Cardiac fibroblast (primary cell): ENCODE data around the gene CNTNAP2.

Source experiments
- DNase-seq, 2 donors: peaks; one replicate each; pipeline versions ENCODE4 v3.0.0 to v3.0.0-alpha.2; 2010; ENCODE audit warnings: low read depth in 2 of 2
- H3K4me3 ChIP-seq, 2 donors: replicated peaks in 1 of 2; 1 replicate in 1 of 2; 2 replicates in 1 of 2; pipeline ENCODE4 v1.5.1; 2011; ENCODE audit warnings: low read depth in 2 of 2, low read length in 2 of 2, mild to moderate bottlenecking in 2 of 2, moderate library complexity in 1 of 2
- CTCF ChIP-seq: IDR thresholded peaks from one replicate; pipeline ENCODE4 v1.5.1; 2011; ENCODE audit warnings: low read depth, mild to moderate bottlenecking, low read length, inconsistent platforms

The CNTNAP2 gene

GRCh38 chr7:146655928-146656797 is 539.6 kb downstream of the CNTNAP2 start:
- H3K4me3 ChIP-seq = no peak overlapping the region
- TF ChIP-seq CTCF = no peak
- DNase-seq = no peak

- H3K4me3 ChIP-seq = no peak overlapping the region
- DNase-seq = no peak
- no peak for TF ChIP-seq CTCF
Measured at GRCh38 chr7:146656988-146657387, 540.4 kb downstream of the CNTNAP2 start.

GRCh38 chr7:146658604-146659003 is 542.0 kb downstream of the CNTNAP2 start:
- no peak for TF ChIP-seq CTCF
- H3K4me3 ChIP-seq = no peak overlapping the region
- no peak for DNase-seq

GRCh38 chr7:146659732-146660131 is 543.1 kb downstream of the CNTNAP2 start:
- TF ChIP-seq CTCF = no peak
- DNase-seq = no peak
- no peak overlapping the region for H3K4me3 ChIP-seq

GRCh38 chr7:146660839-146661238 is 544.2 kb downstream of the CNTNAP2 start:
- no peak overlapping the region for H3K4me3 ChIP-seq
- TF ChIP-seq CTCF = no peak
- DNase-seq = no peak

- no peak overlapping the region for H3K4me3 ChIP-seq
- TF ChIP-seq CTCF = no peak
- DNase-seq = no peak
Measured at GRCh38 chr7:146661435-146661834, 544.8 kb downstream of the CNTNAP2 start.
